Cardiac muscle cell (in vitro differentiated cells and primary cell): ENCODE results near the gene SNPH. TPM values are rescaled to one million over a fixed set of nuclear protein-coding genes. Genes with fewer than 3 reads are reported as not detected.

Source experiments
- DNase-seq, 2 donors: peaks; one replicate each; pipeline versions ENCODE4 v3.0.0 to v3.0.0-alpha.2; 2010 to 2017; ENCODE audit warnings: low read depth in 1 of 2, low spot score in 1 of 2
- H3K27ac ChIP-seq: fragments of 200-600 bp; sonication (generic); 2 replicates; pipeline ENCODE4 v1.5.1; 2016
- H3K27me3 ChIP-seq: fragments of 200-600 bp; sonication (generic); 2 replicates; pipeline ENCODE4 v1.6.0; 2016; ENCODE audit warnings: control low read depth
- H3K36me3 ChIP-seq: fragments of 200-600 bp; sonication (generic); 2 replicates; pipeline ENCODE4 v1.5.1; 2016; ENCODE audit warnings: control low read depth
- H3K4me1 ChIP-seq: fragments of 200-600 bp; sonication (generic); 2 replicates; pipeline ENCODE4 v1.8.1; 2017; ENCODE audit warnings: low read depth, mild to moderate bottlenecking, mixed run types
- H3K4me3 ChIP-seq: fragments of 200-600 bp; sonication (generic); 2 replicates; pipeline ENCODE4 v1.5.1; 2016; ENCODE audit warnings: mild to moderate bottlenecking
- H3K9me3 ChIP-seq: fragments of 200-600 bp; sonication (generic); 2 replicates; pipeline ENCODE4 v1.5.1; 2017; ENCODE audit warnings: low read depth, mild to moderate bottlenecking, control low read depth
- CTCF ChIP-seq: IDR thresholded peaks from 2 replicates; pipeline ENCODE4 v1.5.1; 2012; ENCODE audit warnings: low read depth, mild to moderate bottlenecking, low read length
- polyA plus RNA-seq: library from polyadenylated mRNA; unstranded; fragments of >200 nt; fragmentation: Nextera tagmentation; extraction: Ambion mirVana; gene quantifications from 2 replicates; pipeline ENCODE4 v1.2.1, GENCODE V29; 2016
- total RNA-seq: library from RNA; depleted of rRNA; stranded (reverse); fragments of >200 nt; gene quantifications from 2 replicates; pipeline ENCODE4 v1.2.3, GENCODE V29; 2016

The SNPH gene
- total and polyA plus RNA-seq, 2 experiments from 2014 or later = 7.4 to 8.1 TPM

- Histone ChIP-seq H3K36me3 (no peaks in the 10 kb centered on the region), H3K27me3 (no peaks in the 10 kb centered on the region), H3K4me1 (no peaks in the 10 kb centered on the region), H3K4me3 (peak overlapping the region; percentile 66), H3K9me3 (no peaks in the 10 kb centered on the region), H3K27ac (no peak overlapping the region)
- peak in 1 of 2 donors; percentile 69 for DNase-seq
- TF ChIP-seq CTCF = no peak
Measured at GRCh38 chr20:1324598-1325172, 58.6 kb downstream of the SNPH start.

GRCh38 chr20:1325173-1326030 lies 59.3 kb downstream of the SNPH start:
- no peaks in the 10 kb centered on the region for H3K27me3 ChIP-seq

GRCh38 chr20:1326031-1326930 lies 60.2 kb downstream of the SNPH start:
- H3K36me3 ChIP-seq = no peaks in the 10 kb centered on the region
- H3K4me3 ChIP-seq = peak overlapping the region; percentile 66
- H3K27ac ChIP-seq = peak overlapping the region; percentile 98
- no peaks in the 10 kb centered on the region for H3K27me3 ChIP-seq
- H3K4me1 ChIP-seq = no peaks in the 10 kb centered on the region
- DNase-seq = peak in 1 of 2 donors; percentile 68
- H3K9me3 ChIP-seq = no peaks in the 10 kb centered on the region
- no peak for TF ChIP-seq CTCF

More at GRCh38 chr20:1325173-1326030, 59.3 kb downstream of the SNPH start:
- peak; percentile 8 for TF ChIP-seq CTCF
- Histone ChIP-seq H3K9me3 (no peaks in the 10 kb centered on the region), H3K27ac (peak overlapping the region; percentile 98), H3K4me3 (peak overlapping the region; percentile 66), H3K4me1 (no peaks in the 10 kb centered on the region), H3K36me3 (no peaks in the 10 kb centered on the region)
- peak; percentile 96 to 98 for DNase-seq

- TF ChIP-seq CTCF = no peak
- H3K9me3 ChIP-seq = no peaks in the 10 kb centered on the region
- H3K27me3 ChIP-seq = no peaks in the 10 kb centered on the region
- no peaks in the 10 kb centered on the region for H3K4me1 ChIP-seq
- H3K36me3 ChIP-seq = no peaks in the 10 kb centered on the region
- H3K4me3 ChIP-seq = no peak overlapping the region
- DNase-seq = peak in 1 of 2 donors; percentile 88
- H3K27ac ChIP-seq = no peak overlapping the region
Measured at GRCh38 chr20:1327241-1327653, 61.2 kb downstream of the SNPH start.

- Histone ChIP-seq H3K27ac (no peak overlapping the region), H3K4me1 (no peaks in the 10 kb centered on the region), H3K9me3 (no peaks in the 10 kb centered on the region), H3K4me3 (no peak overlapping the region), H3K36me3 (peaks cover 4% of the 10 kb centered on the region), H3K27me3 (no peaks in the 10 kb centered on the region)
- DNase-seq = no peak
- TF ChIP-seq CTCF = no peak
Measured at GRCh38 chr20:1327827-1328679, 62.0 kb downstream of the SNPH start.
